Measurements from ENCODE around the gene PHACTR2. TPM values are rescaled to one million over a fixed set of nuclear protein-coding genes. Genes with fewer than 3 reads are reported as not detected.

The PHACTR2 gene
- total RNA-seq, 4 donors from 2014 or later = 50.8 to 102 (median 65.1) TPM

DNA sequence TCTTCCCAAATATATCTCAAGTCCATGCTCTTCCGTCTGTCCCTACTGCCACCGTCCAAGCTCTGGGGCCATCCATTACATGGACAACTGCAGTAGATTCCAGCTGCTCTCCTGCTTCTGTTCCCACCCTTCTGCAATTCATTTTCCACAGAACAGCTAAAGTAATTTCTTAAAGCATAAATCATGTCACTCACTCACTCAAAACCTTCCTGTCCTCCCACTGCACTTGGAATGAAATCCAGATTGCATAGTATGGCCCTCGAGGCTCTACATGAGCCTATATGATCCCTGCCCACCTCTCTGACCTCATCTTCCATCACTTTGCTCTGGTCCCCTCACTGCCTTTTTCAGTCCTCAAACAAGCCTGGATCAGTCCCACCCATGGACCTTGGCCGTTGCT, 10.9 kb downstream of the PHACTR2 start:
- TF ChIP-seq, protein P1, sequence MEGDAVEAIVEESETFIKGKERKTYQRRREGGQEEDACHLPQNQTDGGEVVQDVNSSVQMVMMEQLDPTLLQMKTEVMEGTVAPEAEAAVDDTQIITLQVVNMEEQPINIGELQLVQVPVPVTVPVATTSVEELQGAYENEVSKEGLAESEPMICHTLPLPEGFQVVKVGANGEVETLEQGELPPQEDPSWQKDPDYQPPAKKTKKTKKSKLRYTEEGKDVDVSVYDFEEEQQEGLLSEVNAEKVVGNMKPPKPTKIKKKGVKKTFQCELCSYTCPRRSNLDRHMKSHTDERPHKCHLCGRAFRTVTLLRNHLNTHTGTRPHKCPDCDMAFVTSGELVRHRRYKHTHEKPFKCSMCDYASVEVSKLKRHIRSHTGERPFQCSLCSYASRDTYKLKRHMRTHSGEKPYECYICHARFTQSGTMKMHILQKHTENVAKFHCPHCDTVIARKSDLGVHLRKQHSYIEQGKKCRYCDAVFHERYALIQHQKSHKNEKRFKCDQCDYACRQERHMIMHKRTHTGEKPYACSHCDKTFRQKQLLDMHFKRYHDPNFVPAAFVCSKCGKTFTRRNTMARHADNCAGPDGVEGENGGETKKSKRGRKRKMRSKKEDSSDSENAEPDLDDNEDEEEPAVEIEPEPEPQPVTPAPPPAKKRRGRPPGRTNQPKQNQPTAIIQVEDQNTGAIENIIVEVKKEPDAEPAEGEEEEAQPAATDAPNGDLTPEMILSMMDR (IDR thresholded peaks at IDR 0.05) = no peak
- DNase-seq (ENCODE audit: low spot score) = no peak
- ATAC-seq (ENCODE audit: low FRiP score) = no peak

DNA sequence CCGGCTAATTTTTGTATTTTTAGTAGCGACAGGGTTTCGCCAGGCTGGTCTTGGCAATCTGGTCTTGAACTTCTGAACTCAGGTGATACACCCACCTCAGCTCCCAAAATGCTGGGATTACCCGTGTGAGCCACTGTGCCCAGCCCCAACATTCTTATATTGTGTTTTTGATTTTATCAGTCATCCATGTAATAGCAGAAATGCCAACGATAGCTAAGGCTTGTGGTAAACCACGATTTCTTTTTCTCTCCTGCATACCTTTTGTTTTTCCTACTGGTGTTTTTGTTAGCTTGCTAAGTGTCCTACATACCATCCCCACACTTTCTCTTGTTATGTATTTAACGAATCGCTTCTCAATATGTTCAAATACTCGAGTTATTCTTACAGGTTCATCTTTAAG, 12.1 kb downstream of the PHACTR2 start:
- DNase-seq (ENCODE audit: low spot score) = no peak
- no peak for ATAC-seq (ENCODE audit: low FRiP score)
- TF ChIP-seq, protein P1 (IDR thresholded peaks at IDR 0.05) = no peak

DNA sequence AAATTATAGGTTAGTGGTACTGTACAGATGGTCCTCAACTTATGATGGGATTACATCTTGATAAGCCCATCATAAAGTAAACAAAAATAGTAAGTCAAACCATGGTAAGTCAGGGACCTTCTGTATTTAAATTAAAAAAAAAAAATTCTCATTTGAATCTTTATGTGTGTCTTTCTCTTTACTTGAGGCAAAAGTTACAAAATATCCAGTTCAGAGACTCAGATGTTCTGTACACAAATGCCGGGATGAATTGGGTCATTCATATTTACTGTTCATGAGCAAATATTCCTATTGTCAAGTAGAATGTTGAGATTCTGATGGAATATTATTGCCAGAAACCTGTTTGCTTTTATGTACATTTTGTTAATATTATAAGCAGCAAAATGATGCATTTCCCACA, 13.4 kb downstream of the PHACTR2 start:
- ATAC-seq (ENCODE audit: low FRiP score) (no peak), DNase-seq (ENCODE audit: low spot score) (no peak)
- TF ChIP-seq, protein P1 (IDR thresholded peaks at IDR 0.05) = no peak

DNA sequence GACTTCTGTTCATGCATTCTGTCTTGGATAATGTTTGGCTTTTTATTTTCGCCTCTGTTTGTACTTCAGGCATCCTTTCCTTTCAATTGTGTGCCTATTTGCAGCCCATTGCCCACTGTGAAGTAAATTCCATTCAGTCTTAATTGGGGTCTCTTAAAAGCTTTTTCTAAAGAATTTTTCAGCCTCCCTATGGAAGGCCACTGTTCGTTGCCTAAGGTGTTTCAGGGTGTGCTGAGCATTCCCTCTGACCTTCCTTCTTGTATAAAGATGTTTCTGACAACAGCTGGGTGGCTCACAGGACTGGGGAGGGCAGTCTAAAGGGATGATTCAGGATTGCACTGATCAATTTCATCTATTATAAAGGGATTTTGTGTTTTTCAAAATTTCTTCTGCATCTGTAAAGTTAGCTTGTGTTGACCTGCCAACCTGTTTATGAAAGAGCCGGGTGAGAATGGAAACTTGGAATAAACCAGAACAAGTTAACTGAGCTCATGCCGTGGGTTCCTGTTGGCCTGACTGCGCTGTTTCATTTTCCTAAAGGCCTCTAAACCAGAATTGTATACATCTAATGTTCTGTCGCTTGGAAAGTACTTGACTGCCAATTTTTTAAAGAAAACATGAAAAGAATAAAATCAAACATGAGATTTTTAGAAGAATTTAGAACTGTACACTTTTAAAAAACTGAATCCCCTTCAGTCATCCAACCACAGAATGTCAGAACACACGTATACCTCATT, 14.3 kb downstream of the PHACTR2 start:
- no peak for DNase-seq (ENCODE audit: low spot score)
- TF ChIP-seq, protein P1 (IDR thresholded peaks at IDR 0.05) = no peak
- no peak for ATAC-seq (ENCODE audit: low FRiP score)

DNA sequence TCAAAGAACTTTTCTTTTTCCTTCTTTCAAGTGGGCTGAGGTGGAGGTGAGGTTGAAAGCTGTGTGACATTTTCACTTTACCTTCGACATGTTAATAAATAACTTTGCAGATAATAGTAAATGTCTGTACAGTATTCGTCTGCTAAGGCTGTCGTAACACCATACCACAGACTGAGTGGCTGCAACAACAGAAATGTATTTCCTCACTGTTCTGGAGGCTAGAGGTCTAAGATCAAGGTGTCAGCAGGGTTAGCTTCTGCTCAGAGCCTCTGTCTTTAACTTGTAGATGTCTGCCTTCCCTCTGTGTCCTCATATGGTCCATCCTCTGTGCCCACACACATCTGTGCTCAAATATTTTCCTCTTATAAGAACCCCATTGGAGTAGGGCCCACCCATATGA, 14.9 kb downstream of the PHACTR2 start:
- DNase-seq (ENCODE audit: low spot score) (no peak), ATAC-seq (ENCODE audit: low FRiP score) (no peak)
- TF ChIP-seq, protein P1 (IDR thresholded peaks at IDR 0.05) = no peak

DNA sequence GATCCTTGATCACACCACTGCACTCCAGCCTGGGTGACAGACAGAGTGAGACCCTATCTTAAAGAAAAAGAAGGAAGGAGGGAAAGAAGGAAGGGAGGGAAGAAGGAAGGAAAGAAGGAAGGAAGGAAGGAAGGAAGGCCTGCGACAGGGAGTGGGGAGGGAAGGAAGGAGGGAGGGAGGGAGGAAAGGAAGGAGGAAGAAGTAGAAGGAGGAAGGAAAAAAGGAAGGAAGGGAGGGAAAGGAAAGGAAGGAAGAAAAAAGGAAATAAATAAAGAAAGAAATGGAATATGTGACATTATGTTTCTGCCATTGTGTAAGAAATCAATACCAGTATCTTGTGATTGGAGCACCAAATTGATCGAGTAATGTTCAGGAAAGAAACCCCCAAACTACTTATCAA, 16.2 kb downstream of the PHACTR2 start:
- DNase-seq (ENCODE audit: low spot score) (no peak), ATAC-seq (ENCODE audit: low FRiP score) (no peak)
- TF ChIP-seq, protein P1 (IDR thresholded peaks at IDR 0.05) = no peak

DNA sequence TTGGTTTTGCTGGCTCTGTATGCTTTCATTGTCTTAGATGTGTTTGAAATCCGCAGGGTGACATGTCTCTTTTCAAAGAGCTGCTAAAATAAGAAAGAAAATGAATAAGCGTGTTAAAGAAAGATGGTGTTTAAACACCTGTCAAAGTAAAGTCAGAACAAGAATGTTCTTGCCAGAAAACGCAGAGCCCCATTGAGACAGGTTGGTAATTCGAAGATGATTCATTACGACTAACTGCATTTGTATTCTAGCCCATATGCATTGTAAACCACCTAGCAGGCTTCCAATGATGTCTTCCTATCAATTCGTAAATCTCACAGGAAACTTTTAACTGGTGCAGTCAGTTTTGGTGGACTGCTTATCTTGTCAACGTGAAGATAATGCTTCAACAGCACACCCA, 16.8 kb downstream of the PHACTR2 start:
- DNase-seq (ENCODE audit: low spot score) (no peak), ATAC-seq (ENCODE audit: low FRiP score) (no peak)
- TF ChIP-seq, protein P1 (IDR thresholded peaks at IDR 0.05) = no peak
